GM18858 (cell line): ENCODE results near the gene CNTNAP5.

Experiments
- ATAC-seq: cut with Tn5 transposase; IDR thresholded peaks from one replicate; pipeline ENCODE4 v1.9.1; 2021; ENCODE audit not compliant: unreplicated experiment

Gene CNTNAP5

GRCh38 chr2:124258140-124258880 is 233.2 kb downstream of the CNTNAP5 start:
- no peak for ATAC-seq

GRCh38 chr2:124261456-124261855 is 236.4 kb downstream of the CNTNAP5 start:
- no peak for ATAC-seq

- ATAC-seq: no peak
Measured at GRCh38 chr2:124264551-124265091, 239.5 kb downstream of the CNTNAP5 start.

GRCh38 chr2:124267794-124268193 is 242.7 kb downstream of the CNTNAP5 start:
- no peak for ATAC-seq

- ATAC-seq: no peak
Measured at GRCh38 chr2:124269348-124269747, 244.3 kb downstream of the CNTNAP5 start.

GRCh38 chr2:124272261-124272841 is 247.3 kb downstream of the CNTNAP5 start:
- no peak for ATAC-seq

GRCh38 chr2:124281541-124281940 is 256.5 kb downstream of the CNTNAP5 start:
- no peak for ATAC-seq

- ATAC-seq: no peak
Measured at GRCh38 chr2:124283096-124283495, 258.0 kb downstream of the CNTNAP5 start.

GRCh38 chr2:124286089-124286783 is 261.1 kb downstream of the CNTNAP5 start:
- no peak for ATAC-seq

- ATAC-seq: no peak
Measured at GRCh38 chr2:124289060-124289459, 264.0 kb downstream of the CNTNAP5 start.

- no peak for ATAC-seq
Measured at GRCh38 chr2:124289615-124290014, 264.5 kb downstream of the CNTNAP5 start.

GRCh38 chr2:124296470-124296869 is 271.4 kb downstream of the CNTNAP5 start:
- ATAC-seq: no peak

GRCh38 chr2:124301915-124302314 is 276.8 kb downstream of the CNTNAP5 start:
- no peak for ATAC-seq

GRCh38 chr2:124308319-124309062 is 283.4 kb downstream of the CNTNAP5 start:
- ATAC-seq: no peak

- ATAC-seq: no peak
Measured at GRCh38 chr2:124309563-124310138, 284.6 kb downstream of the CNTNAP5 start.

GRCh38 chr2:124310671-124311070 is 285.6 kb downstream of the CNTNAP5 start:
- no peak for ATAC-seq

GRCh38 chr2:124314084-124314483 is 289.0 kb downstream of the CNTNAP5 start:
- no peak for ATAC-seq

- ATAC-seq: no peak
Measured at GRCh38 chr2:124315221-124315880, 290.3 kb downstream of the CNTNAP5 start.

- no peak for ATAC-seq
Measured at GRCh38 chr2:124316133-124316532, 291.0 kb downstream of the CNTNAP5 start.

- ATAC-seq: no peak
Measured at GRCh38 chr2:124316881-124317605, 292.0 kb downstream of the CNTNAP5 start.
